Measurements from ENCODE around the gene VPS45. TPM values are rescaled to one million over a fixed set of nuclear protein-coding genes. Genes with fewer than 3 reads are reported as not detected.

The VPS45 gene
- total and polyA plus RNA-seq, 2 of the 8 experiments (the other 6 are each of a cell fraction or from before 2014, with no cell fraction given): 19.1 to 27.6 TPM

GRCh38 chr1:150051089-150051373 lies 16.5 kb upstream of the VPS45 start:
- FAIRE-seq (no peak), DNase-seq (ENCODE audit: low read depth in 1 of 2, low spot score in 2 of 2) (no peak)
- H3K79me1 ChIP-seq (ENCODE audit: low read depth, low read length): no peaks in the 10 kb centered on the region
- H4K5ac ChIP-seq (ENCODE audit: insufficient read length, low read depth, low read length): no peak overlapping the region
- no peak overlapping the region for H2BK12ac ChIP-seq (ENCODE audit: low read depth, low read length)
- H3K23me2 ChIP-seq (ENCODE audit: low read depth, low read length): no peaks in the 10 kb centered on the region
- no peaks in the 10 kb centered on the region for H3K9me3 ChIP-seq (ENCODE audit: insufficient read depth in 2 of 2, low read depth in 1 of 2, low read length in 1 of 2)
- no peak overlapping the region for H2BK120ac ChIP-seq (replicated peaks; ENCODE audit: low read depth, low read length)
- H3K56ac ChIP-seq (replicated peaks; ENCODE audit: insufficient read length, low read depth, low read length): no peak overlapping the region
- H3K27me3 ChIP-seq (replicated peaks in 1 of 4; ENCODE audit: control insufficient read depth in 3 of 4, extremely low read depth in 1 of 4, insufficient read depth in 3 of 4, low read length in 3 of 4): no peaks in the 10 kb centered on the region
- no peak overlapping the region for H2BK15ac ChIP-seq (ENCODE audit: low read length)
- H3K23ac ChIP-seq (ENCODE audit: insufficient read length): no peak overlapping the region
- H3K9ac ChIP-seq (replicated peaks in 1 of 4; ENCODE audit: extremely low read depth in 1 of 4, low read depth in 3 of 4, low read length in 3 of 4): no peak overlapping the region
- H3K27ac ChIP-seq (ENCODE audit: low read depth, low read length): no peak overlapping the region
- no peak overlapping the region for H2BK20ac ChIP-seq (ENCODE audit: low read length)
- no peaks in the 10 kb centered on the region for H3K79me2 ChIP-seq (ENCODE audit: control insufficient read depth in 1 of 2, insufficient read depth in 2 of 2, low read length in 2 of 2)
- ChIA-PET CTCF (ENCODE audit: partially characterized antibody) (interaction anchor here (0.7 to 1.9 kb wide), 5 partner anchors 13 to 90 kb away, joined by 3 to 9 read pairs (median 4); no protein-coding TSS in a partner anchor), POLR2A (ENCODE audit: partially characterized antibody) (interaction anchor here (1.4 to 2.5 kb wide), 2 partner anchors 16 to 164 kb away, joined by 4 to 22 read pairs; partner anchors contain the start of gene VPS45)
- H2AFZ ChIP-seq (ENCODE audit: low read length): no peak overlapping the region
- H2BK5ac ChIP-seq (ENCODE audit: low read depth, low read length): no peak overlapping the region
- WGBS, 2 experiments (ENCODE audit: extremely low coverage in 1 of 2, insufficient coverage in 1 of 2, insufficient read length in 1 of 2, insufficient replicate concordance in 2 of 2, low coverage in 1 of 2, low lambda C conversion rate in 2 of 2, missing lambda C conversion rate in 1 of 2): 68% methylated on average over 6 of the region's 7 CpGs; no CpG with 5 or more reads in 1 of the 2 experiments
- no peak overlapping the region for H2AK5ac ChIP-seq (ENCODE audit: low read depth, low read length)
- H3K4me1 ChIP-seq (replicated peaks in 1 of 4; ENCODE audit: control insufficient read depth in 3 of 4, insufficient read depth in 4 of 4, low read length in 3 of 4): no peaks in the 10 kb centered on the region
- H3K4ac ChIP-seq (replicated peaks; ENCODE audit: insufficient read length, low read depth, low read length): no peak overlapping the region
- H4K20me1 ChIP-seq (replicated peaks in 1 of 2; ENCODE audit: control insufficient read depth in 1 of 2, insufficient read depth in 2 of 2, low read length in 2 of 2): no peaks in the 10 kb centered on the region
- no peak overlapping the region for H3K18ac ChIP-seq (ENCODE audit: extremely low read depth, low read length)
- no peak overlapping the region for H4K8ac ChIP-seq (ENCODE audit: extremely low read depth, insufficient read depth, low read length)
- no peak overlapping the region for H3K4me3 ChIP-seq (ENCODE audit: extremely low read depth in 1 of 4, insufficient read depth in 2 of 4, low read depth in 3 of 4, low read length in 4 of 4)
- no peak overlapping the region for H4K91ac ChIP-seq (replicated peaks; ENCODE audit: insufficient read length, low read length)
- H3K36me3 ChIP-seq (ENCODE audit: control insufficient read depth in 2 of 4, insufficient read depth in 4 of 4, low read length in 3 of 4): no peaks in the 10 kb centered on the region
- H3K14ac ChIP-seq (ENCODE audit: insufficient read length): no peak overlapping the region
- no peak overlapping the region for H3K4me2 ChIP-seq (ENCODE audit: insufficient read depth in 1 of 2, low read depth in 2 of 2, low read length in 2 of 2)
- TF ChIP-seq YY1 (IDR thresholded peaks at IDR 0.05; ENCODE audit: low read depth, low read length) (no peak), SIRT6 (IDR thresholded peaks at IDR 0.05; ENCODE audit: low read length) (no peak), RXRA (IDR thresholded peaks at IDR 0.05; ENCODE audit: insufficient read depth, low read depth, low read length) (no peak)

Data from H1 (cell line).